Activated CD4-positive, alpha-beta T cell treated with anti-CD3 and anti-CD28 coated beads for 48 hours (primary cell): ENCODE results near the gene KLHL5.
"Not testable (repeated sequence)": the region's sequence is repeated elsewhere in the genome, so short reads cannot be mapped to it uniquely, and the experiment has no call there.

Experiments
- DNase-seq: peaks from one replicate; pipeline ENCODE4 v3.0.0-alpha.2; 2020

The KLHL5 gene

GRCh38 chr4:39114436-39114835, 52.4 kb downstream of the KLHL5 start:
- no peak for DNase-seq

GRCh38 chr4:39118034-39118658, 56.1 kb downstream of the KLHL5 start:
- DNase-seq = peak; percentile 20

- DNase-seq = no peak
Observed at GRCh38 chr4:39120418-39120817, 58.4 kb downstream of the KLHL5 start.

GRCh38 chr4:39124885-39125599, 63.0 kb downstream of the KLHL5 start:
- DNase-seq = no peak

- DNase-seq = no peak
Observed at GRCh38 chr4:39125600-39125985, 63.6 kb downstream of the KLHL5 start.

- no peak for DNase-seq
Observed at GRCh38 chr4:39126256-39127095, 64.4 kb downstream of the KLHL5 start.

- no peak for DNase-seq
Observed at GRCh38 chr4:39133623-39134022, 71.6 kb downstream of the KLHL5 start.

- DNase-seq = no peak
Observed at GRCh38 chr4:39134683-39135306, 72.8 kb downstream of the KLHL5 start.

- not testable (repeated sequence) for DNase-seq
Observed at GRCh38 chr4:39138227-39138626, 76.2 kb downstream of the KLHL5 start.

GRCh38 chr4:39146211-39146610, 84.2 kb downstream of the KLHL5 start:
- no peak for DNase-seq

GRCh38 chr4:39154009-39154408, 92.0 kb downstream of the KLHL5 start:
- DNase-seq = no peak

- DNase-seq = no peak
Observed at GRCh38 chr4:39157520-39157919, 95.5 kb downstream of the KLHL5 start.

- no peak for DNase-seq
Observed at GRCh38 chr4:39166177-39166576, 104.1 kb downstream of the KLHL5 start.

GRCh38 chr4:39166669-39167068, 104.6 kb downstream of the KLHL5 start:
- DNase-seq = no peak

GRCh38 chr4:39169426-39169825, 107.4 kb downstream of the KLHL5 start:
- no peak for DNase-seq

- no peak for DNase-seq
Observed at GRCh38 chr4:39170301-39170700, 108.3 kb downstream of the KLHL5 start.
